ENCODE results near the gene AVEN.

The AVEN gene

GRCh38 chr15:33985751-33986150 lies 53.3 kb downstream of the AVEN start:
- no peak for DNase-seq (ENCODE audit: low read depth in 2 of 2)

- DNase-seq (ENCODE audit: low read depth in 2 of 2), result no peak
Observed at GRCh38 chr15:33985287-33985686, 53.7 kb downstream of the AVEN start.

GRCh38 chr15:33982516-33982915 lies 56.5 kb downstream of the AVEN start:
- DNase-seq (ENCODE audit: low read depth in 2 of 2), result no peak

- no peak for DNase-seq (ENCODE audit: low read depth in 2 of 2)
Observed at GRCh38 chr15:33980159-33980558, 58.8 kb downstream of the AVEN start.

GRCh38 chr15:33975022-33975565 lies 63.9 kb downstream of the AVEN start:
- DNase-seq (ENCODE audit: low read depth in 2 of 2), result no peak

GRCh38 chr15:33971811-33972210 lies 67.2 kb downstream of the AVEN start:
- no peak for DNase-seq (ENCODE audit: low read depth in 2 of 2)

GRCh38 chr15:33968821-33969220 lies 70.2 kb downstream of the AVEN start:
- no peak for DNase-seq (ENCODE audit: low read depth in 2 of 2)

- DNase-seq (ENCODE audit: low read depth in 2 of 2), result no peak
Observed at GRCh38 chr15:33968224-33968623, 70.8 kb downstream of the AVEN start, which contains the start of gene CHRM5. TSS of gene CHRM5 (plus strand) at chr15:33968497. CDS start at chr15:34062718, 94,221 bp downstream.

- no peak for DNase-seq (ENCODE audit: low read depth in 2 of 2)
Observed at GRCh38 chr15:33964665-33965040, 74.4 kb downstream of the AVEN start.

- no peak for DNase-seq (ENCODE audit: low read depth in 2 of 2)
Observed at GRCh38 chr15:33963831-33964664, 75.0 kb downstream of the AVEN start.

- no peak for DNase-seq (ENCODE audit: low read depth in 2 of 2)
Observed at GRCh38 chr15:33960549-33960935, 78.5 kb downstream of the AVEN start.

- DNase-seq (ENCODE audit: low read depth in 2 of 2), result no peak
Observed at GRCh38 chr15:33959844-33960548, 79.0 kb downstream of the AVEN start.

- DNase-seq (ENCODE audit: low read depth in 2 of 2), result no peak
Observed at GRCh38 chr15:33956397-33956796, 82.6 kb downstream of the AVEN start.

GRCh38 chr15:33955945-33956344 lies 83.1 kb downstream of the AVEN start:
- no peak for DNase-seq (ENCODE audit: low read depth in 2 of 2)

- no peak for DNase-seq (ENCODE audit: low read depth in 2 of 2)
Observed at GRCh38 chr15:33946152-33946551, 92.9 kb downstream of the AVEN start.

- DNase-seq (ENCODE audit: low read depth in 2 of 2), result no peak
Observed at GRCh38 chr15:33941279-33942063, 97.5 kb downstream of the AVEN start.

GRCh38 chr15:33934921-33935320 lies 104.1 kb downstream of the AVEN start:
- no peak for DNase-seq (ENCODE audit: low read depth in 2 of 2)

- no peak for DNase-seq (ENCODE audit: low read depth in 2 of 2)
Observed at GRCh38 chr15:33934396-33934795, 104.6 kb downstream of the AVEN start.

- DNase-seq (ENCODE audit: low read depth in 2 of 2), result no peak
Observed at GRCh38 chr15:33932734-33933133, 106.3 kb downstream of the AVEN start.

GRCh38 chr15:33926260-33926659 lies 112.7 kb downstream of the AVEN start:
- no peak for DNase-seq (ENCODE audit: low read depth in 2 of 2)

- no peak for DNase-seq (ENCODE audit: low read depth in 2 of 2)
Observed at GRCh38 chr15:33923446-33923845, 115.6 kb downstream of the AVEN start.
